Measurements from ENCODE around the gene AKAP13. TPM values are rescaled to one million over a fixed set of nuclear protein-coding genes. Genes with fewer than 3 reads are reported as not detected.

AKAP13 gene
- total and polyA plus RNA-seq, 2 of the 13 experiments (the other 11 are each of a cell fraction or from before 2014, with no cell fraction given): 6.7 to 27.1 TPM

- no peak for TF ChIP-seq ZNF280B (CRISPR knock-in tag; IDR thresholded peaks at IDR 0.05; ENCODE audit: borderline replicate concordance)
- no peak for TF ChIP-seq ZNF557 (CRISPR knock-in tag; IDR thresholded peaks at IDR 0.05)
- no peak for TF ChIP-seq WIZ (CRISPR knock-in tag; IDR thresholded peaks at IDR 0.05)
- TF ChIP-seq ZNF563 (CRISPR knock-in tag; IDR thresholded peaks at IDR 0.05): no peak
Observed at GRCh38 chr15:85603703-85604102, 223.3 kb downstream of the AKAP13 start (continued).

GRCh38 chr15:85604194-85604593 is 223.8 kb downstream of the AKAP13 start:
- no peak for DNase-seq (ENCODE audit: low spot score)
- no peak overlapping the region for H3K27ac ChIP-seq (ENCODE audit: extremely low read length, insufficient read depth, low read length)
- TF ChIP-seq ZBTB42 (CRISPR knock-in tag; IDR thresholded peaks at IDR 0.05): no peak
- no peak for TF ChIP-seq ZNF160 (CRISPR knock-in tag; IDR thresholded peaks at IDR 0.05)
- no peak for TF ChIP-seq CHCHD3 (CRISPR knock-in tag; IDR thresholded peaks at IDR 0.05)
- TF ChIP-seq RAD21 (CRISPR knock-in tag; IDR thresholded peaks at IDR 0.05): no peak
- TF ChIP-seq BHLHE40 (IDR thresholded peaks at IDR 0.05; ENCODE audit: low read length): no peak
- TF ChIP-seq HOXA9 (CRISPR knock-in tag; IDR thresholded peaks at IDR 0.05; ENCODE audit: borderline replicate concordance): no peak
- no peak for TF ChIP-seq ZNF772 (CRISPR knock-in tag; IDR thresholded peaks at IDR 0.05)
- TF ChIP-seq IRF1 (CRISPR knock-in tag; IDR thresholded peaks at IDR 0.05; ENCODE audit: low read depth): no peak
- no peak for TF ChIP-seq NFYC (CRISPR knock-in tag; IDR thresholded peaks at IDR 0.05)
- no peak for TF ChIP-seq RFX3 (CRISPR knock-in tag; IDR thresholded peaks at IDR 0.05)
- TF ChIP-seq ZNF326 (CRISPR knock-in tag; IDR thresholded peaks at IDR 0.05; ENCODE audit: borderline replicate concordance): no peak
- H3K4me1 ChIP-seq (ENCODE audit: insufficient read depth, low read length): peaks cover 18% of the 10 kb centered on the region
- H3K4me3 ChIP-seq (replicated peaks in 1 of 3; ENCODE audit: insufficient read depth in 1 of 3, low read depth in 2 of 3, low read length in 3 of 3): no peak overlapping the region
- in situ Hi-C loops (cut with HindIII; ENCODE audit: extremely low pct_ligation_motif_present, low pct_unique_long_range_greater_than_20kb) (loop anchor here (25.0 kb wide), 1 partner anchor 233 kb away; no protein-coding TSS in a partner anchor), intact Hi-C loops (cut with micrococcal nuclease; ENCODE audit: unreplicated experiment) (no loop called here)
- H3K4me2 ChIP-seq (ENCODE audit: low read depth, low read length): no peak overlapping the region
- no peaks in the 10 kb centered on the region for H3K27me3 ChIP-seq (ENCODE audit: control insufficient read depth in 1 of 2, insufficient read depth in 2 of 2, low read length in 2 of 2)
- 88% methylated on average over 3 of the region's 3 CpGs for WGBS (ENCODE audit: low lambda C conversion rate)
- no TSS peak for BruUV-seq (replicated peaks)
- no peaks in the 10 kb centered on the region for H3K9me3 ChIP-seq (ENCODE audit: low read length)
- peaks cover 0 to 11% of the 10 kb centered on the region in 2 experiments; a peak in 3 of 5 replicates for H3K36me3 ChIP-seq (replicated peaks in 1 of 2; ENCODE audit: control insufficient read depth in 1 of 2, insufficient read depth in 2 of 2, low read length in 2 of 2)
- H4K20me1 ChIP-seq (ENCODE audit: insufficient read depth, low read length): no peaks in the 10 kb centered on the region
- ChIA-PET CTCF (ENCODE audit: low intra/inter-chr PET ratio, low total read pairs) (no interaction called here), POLR2A (no interaction called here)
- ATAC-seq: no peak
- no peak overlapping the region for H3K9ac ChIP-seq (ENCODE audit: insufficient read depth, low read depth, low read length)
- FAIRE-seq: no peak
- no peaks in the 10 kb centered on the region for H3K79me2 ChIP-seq (ENCODE audit: insufficient read depth, low read length)
- H2AFZ ChIP-seq (ENCODE audit: low read length): no peak overlapping the region
